Central memory CD4-positive, alpha-beta T cell (primary cell): Measurements from ENCODE around the gene GSE1.

Experiments used
- DNase-seq: peaks from one replicate; pipeline ENCODE4 v3.0.0; 2022

Gene GSE1

DNA sequence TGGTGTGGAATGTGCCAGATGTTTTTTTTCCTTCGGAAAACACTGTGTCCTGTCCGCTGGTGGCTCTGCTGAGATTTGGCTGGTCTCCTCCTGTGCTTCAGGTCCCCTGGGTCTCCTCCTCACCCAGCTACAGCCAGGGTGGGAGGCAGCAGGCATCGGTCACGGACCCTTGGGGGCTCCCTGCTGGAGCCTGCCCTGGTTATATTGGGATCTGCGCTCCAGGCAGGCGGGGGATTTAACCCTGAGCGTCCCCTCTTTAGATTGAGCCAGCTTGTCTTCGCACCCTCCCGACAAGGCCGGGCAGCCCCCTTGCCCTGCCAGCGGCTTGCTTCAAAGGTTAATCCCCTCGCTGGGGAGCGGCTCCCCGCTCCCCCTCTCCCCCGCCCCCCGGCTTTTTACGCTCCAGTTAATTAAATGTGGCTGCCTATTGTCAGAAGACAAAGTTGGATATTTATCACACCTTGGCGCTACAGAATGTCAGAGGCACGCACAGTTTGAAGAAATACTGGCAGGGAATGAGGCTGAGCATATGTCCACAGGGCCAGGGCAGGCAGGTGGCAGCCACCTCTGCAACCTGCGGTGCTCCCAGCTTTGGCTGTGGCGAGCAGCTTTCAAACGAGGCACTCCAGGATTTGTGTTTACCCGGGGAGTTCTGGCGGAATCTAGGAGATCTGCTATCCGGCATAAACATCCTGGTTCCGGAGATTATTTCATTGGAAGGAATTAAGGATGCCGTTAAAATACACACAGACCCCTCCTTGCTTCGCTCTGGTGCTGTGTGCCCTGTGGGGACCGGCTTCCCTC is 38.2 kb upstream of the GSE1 start:
- no peak for DNase-seq

DNA sequence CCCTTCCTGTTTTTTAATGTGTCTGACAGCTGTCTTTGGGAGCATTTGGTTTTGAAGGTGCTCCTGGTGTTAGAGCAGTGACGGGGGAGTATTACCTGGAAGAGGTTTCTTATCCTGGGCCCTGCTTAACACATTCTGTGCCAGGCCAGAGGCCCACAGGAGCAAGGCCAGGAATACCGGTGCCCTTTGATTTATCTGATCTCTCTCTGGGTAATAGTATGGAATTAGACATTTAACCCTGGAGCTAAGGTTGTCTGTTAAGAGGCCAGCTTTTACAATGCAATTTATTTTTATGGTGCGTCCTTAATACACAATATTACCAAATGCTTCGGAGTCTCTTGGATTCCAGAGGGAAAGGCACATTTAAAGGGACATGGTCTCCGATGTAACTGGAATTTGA is 37.2 kb upstream of the GSE1 start:
- no peak for DNase-seq

DNA sequence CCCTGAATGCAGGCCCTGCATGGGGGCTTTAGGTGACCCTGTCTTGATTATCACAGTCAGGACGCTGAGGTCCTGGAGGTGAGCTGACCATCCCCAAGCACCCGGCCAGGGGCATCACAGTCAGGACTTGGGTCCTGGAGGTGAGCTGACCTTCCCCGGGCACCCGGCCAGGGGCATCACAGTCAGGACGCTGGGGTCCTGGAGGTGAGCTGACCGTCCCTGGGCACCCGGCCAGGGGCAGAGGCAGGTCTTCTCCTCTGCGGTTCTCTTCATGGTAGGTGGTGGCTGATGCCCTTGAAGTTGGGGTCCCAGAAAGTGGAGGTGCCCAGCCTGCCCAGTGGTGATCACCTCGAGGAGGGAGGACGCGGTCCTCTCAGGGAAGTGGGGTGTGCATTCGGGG is 36.2 kb upstream of the GSE1 start:
- DNase-seq = no peak

DNA sequence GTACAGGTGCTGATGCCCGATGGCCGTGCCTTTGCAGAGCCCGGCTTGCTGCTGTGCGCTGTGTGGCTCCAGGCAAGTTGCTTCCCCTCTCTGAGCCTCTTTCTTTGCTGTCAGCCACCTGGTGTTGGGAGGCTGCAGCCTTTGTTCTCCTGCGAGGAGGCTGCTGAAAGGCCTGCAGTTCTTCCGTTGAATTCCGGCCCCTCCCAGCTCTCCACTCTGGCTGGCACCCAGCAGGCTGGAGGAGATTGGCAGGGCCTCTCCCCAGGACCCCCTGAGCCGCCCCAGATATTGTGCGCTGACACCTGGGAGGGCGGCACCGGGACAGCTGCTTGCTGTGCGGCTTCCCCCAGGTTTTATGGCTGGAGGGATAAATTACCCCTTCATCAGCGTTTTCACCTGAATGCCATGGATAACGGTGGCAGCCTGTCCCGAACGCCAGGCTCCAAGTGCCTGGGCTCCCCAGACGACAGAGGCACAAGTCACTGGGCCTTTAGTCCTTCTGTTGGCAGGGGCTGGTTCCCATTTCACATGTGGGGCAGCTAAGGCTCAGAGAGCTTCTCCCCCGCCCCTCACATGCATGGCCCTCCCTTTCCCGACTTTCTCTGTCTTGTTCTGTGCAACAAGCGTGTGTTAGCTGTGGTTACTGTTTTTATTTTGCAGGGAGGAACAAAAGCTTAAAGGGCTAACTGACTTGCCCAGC is 35.1 kb upstream of the GSE1 start:
- DNase-seq = no peak

- DNase-seq = no peak
Observed at GRCh38 chr16:85578599-85578948, 34.5 kb upstream of the GSE1 start.

GRCh38 chr16:85579191-85579590 is 33.9 kb upstream of the GSE1 start:
- no peak for DNase-seq

DNA sequence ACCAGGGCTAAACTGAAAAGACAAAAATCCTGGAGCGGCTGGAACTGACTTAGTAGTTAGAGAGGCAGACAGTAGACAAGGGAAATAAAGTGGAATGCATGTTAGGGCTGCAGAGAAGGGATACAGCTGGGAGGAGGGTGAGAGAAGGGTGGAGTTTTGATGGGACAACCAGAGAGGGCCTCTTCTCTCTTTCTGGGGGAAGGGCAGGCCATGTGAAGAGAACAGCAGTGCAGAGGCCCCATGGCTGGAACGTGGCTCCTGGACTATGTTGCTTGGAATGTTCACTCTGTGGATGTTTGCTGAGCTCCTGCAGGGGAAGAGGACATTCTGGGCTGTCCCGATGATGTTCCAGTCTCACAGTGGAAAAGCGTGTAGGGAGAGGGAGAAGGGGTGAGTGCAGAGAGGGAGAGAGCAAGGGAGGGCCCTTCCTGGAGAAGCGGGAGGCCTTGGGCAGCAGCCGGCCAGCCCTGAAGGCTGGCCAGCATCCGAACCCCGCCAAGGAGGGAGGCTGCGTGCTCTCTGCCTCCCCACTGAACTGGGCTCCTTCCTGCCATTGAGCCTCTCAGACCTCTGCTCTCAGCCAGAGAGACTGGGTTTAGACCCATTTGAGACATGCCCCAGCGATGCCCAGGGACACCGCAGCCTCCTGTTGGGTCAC is 33.1 kb upstream of the GSE1 start:
- no peak for DNase-seq

- no peak for DNase-seq
Observed at GRCh38 chr16:85580684-85581083, 32.4 kb upstream of the GSE1 start.

DNA sequence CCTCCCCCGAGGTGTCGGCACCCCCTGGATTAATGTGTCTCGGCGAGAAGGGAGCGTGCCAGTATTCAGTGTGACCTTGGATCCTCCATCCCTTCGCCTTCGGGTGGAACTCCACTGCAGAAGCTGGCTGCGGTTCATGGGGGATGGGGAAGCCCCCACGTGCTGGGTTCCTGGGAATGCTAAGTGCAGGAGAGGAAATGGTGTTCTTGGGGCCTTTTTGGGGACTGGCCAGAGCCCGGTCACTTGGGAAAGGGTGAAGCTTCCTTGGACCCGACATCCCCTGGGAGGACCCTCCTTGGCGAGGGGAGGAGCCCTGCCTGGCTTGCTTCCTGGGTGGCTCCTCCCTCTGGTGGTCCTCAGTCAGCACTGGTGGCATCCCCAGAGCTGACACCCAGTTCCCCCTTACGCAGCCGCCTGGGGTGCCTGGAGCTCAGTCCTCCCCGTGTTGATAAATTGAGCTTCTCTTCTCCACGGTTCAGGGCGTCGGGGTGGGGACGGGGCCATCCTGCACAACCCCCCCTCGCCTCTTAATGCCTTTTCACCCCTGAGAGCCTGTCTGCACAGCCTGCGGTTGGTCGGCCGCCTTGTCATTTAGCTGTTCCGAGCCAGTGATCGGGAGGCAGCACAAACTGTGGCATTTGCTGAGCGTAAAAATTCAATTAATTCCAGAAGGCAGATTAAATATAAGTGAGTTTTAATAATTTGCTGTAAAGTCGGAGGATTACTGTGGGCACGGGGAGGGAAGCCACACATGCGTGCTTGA is 30.7 kb upstream of the GSE1 start:
- no peak for DNase-seq

DNA sequence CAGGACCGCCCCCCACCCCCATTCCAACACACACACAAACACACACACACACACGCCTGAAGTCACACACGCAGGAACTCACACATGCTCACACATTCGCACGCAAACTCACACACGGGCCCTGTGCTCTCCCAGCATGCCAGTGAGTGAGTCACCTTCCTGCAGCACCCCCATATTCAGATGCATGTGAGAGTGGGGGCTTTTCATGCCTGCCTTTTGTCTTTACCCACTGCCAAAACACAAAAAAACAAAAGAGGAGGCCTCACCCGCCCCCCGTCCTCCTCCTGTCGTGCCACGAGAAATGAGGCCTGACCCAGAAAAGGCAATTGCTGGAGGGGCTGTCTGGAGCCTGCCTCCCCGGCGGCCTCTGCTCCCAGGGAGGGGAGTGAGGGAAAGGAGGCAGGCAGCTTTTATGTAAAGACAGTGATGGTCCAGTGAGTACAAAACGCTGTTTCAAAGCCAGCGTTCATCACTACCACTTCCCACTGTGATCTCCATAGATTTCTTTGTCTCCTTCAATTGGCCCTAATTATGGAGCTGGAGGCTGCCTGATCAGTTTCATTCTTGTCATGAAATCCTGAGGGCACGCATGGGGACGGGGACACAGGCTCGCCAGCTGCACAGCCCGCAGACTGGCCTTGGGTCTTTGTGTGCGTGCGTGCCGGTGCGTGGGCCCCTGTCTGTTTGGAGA is 29.5 kb upstream of the GSE1 start:
- no peak for DNase-seq

DNA sequence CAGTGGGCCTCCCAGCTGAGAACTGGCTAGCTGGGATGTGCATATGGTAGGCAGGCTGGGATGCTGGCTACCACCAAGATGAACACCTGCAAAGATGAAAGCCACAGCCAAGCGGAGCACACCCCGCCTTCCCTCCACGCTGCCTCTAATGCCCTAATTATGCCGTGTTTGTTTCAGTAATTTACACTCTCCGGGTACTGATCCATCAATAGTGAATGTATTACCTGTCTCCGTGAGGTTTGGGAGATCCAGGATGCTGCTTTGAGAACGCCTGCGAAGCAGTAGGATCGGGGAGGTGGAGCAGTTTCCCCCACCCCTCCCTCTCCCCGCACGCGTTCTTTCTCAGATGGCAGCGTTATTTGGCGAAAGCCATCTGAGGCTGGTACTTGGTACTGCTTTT is 28.9 kb upstream of the GSE1 start:
- DNase-seq = no peak

- DNase-seq = no peak
Observed at GRCh38 chr16:85584819-85585282, 28.3 kb upstream of the GSE1 start.

DNA sequence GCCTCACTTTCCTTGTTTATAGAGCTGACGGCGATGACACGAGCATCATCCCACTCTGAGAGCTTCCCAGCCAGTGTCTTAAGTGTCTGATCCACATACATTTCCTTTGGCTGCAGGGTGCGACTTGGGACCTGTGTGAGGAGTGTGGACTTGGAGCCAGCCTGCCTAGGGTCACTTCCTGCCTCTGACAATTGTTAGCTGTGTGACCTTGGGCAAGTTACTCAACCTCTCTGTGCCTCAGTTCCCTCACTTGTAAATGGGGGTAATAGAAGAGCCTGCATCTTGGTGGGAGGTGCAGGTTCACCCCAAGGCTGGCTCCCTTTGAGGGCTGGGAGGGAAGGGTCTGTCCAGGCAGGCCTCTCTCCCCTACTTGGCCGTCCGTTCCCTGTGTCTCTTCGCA is 27.4 kb upstream of the GSE1 start:
- DNase-seq = no peak

GRCh38 chr16:85586380-85587104 is 26.6 kb upstream of the GSE1 start:
- no peak for DNase-seq

DNA sequence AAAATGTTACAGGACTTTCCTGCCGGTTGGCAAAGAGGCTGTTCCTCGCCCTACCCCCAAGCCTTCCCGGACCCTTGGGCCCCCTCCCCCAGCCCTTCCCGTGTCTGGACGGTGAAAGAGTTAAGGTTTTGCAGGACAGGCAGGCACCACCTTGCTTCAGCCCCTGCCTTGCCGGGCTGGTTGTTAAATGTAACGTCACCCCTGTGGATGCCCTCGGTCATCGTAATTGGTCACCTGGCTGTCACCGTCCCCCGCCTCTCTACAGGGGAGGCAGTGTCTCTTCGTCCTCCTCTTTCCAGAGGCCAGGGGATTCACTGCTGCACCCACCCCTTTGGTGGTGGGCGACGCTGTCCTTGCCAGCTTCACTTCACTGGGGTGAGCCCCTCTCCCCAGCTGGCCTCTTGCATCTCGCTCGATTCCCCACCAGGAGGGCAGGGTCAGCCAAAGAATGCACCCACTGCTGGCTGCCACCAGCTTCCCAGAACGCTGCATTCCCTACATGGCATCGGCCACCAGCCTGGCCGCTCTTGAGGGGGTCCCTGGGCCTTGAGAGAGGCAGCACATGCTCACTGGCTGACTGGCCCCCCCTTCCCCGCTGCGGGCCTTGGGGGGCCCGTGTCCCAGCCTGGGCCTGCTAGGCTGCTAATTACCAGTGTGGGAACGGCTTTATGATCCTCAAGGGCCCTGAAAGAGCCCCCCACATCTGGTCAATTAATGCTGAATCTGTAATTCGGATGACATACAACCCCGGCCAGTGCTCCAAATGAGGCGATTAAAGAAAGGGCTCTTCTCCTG is 25.2 kb upstream of the GSE1 start:
- DNase-seq = no peak

DNA sequence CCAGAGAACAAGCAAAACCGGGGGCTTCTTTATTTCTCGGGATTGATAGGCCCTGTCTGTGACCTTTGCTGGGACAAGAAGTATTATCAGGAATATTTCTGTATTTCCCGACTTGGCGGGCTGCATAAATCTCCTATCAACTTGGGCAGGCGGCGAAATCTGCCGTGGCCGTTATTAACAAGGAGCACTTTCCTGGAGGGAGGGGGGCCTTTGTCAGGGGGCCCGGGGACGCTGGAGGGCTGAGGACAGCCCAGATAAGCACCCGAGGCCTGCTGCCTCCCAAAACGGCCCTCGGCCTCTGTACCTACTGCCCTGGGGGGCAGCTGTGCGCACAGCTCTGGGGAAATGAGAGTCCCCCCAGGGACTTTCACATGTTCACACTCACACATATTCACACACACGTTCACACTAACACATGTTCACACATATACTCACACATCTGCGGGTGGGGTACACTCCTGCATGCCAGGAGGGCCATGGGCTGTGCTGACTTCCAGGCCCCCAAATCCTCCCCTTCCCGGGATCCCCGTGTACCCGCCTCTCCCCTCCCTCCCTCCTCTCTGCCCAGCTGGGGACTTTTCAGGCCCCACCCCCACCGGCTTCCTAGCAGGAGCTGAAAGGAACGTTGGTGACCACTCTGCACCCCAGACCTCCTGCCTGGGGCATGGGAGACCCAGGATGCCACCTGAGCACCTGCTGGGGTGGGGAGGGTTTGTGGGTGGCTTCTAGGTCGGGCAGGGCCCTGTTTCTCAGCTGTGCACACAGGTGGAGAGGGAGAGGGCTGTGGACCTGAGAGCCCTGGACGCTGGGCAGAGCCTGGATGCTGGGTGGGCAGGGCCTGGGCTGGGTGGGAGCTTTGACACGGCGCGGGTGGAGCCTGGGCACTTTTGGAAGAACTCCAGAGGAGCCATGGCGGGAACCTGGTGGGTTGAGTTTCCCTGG is 24.3 kb upstream of the GSE1 start:
- DNase-seq = no peak

- DNase-seq = no peak
Observed at GRCh38 chr16:85589688-85590505, 23.2 kb upstream of the GSE1 start.

- DNase-seq = no peak
Observed at GRCh38 chr16:85590506-85590832, 22.7 kb upstream of the GSE1 start.

DNA sequence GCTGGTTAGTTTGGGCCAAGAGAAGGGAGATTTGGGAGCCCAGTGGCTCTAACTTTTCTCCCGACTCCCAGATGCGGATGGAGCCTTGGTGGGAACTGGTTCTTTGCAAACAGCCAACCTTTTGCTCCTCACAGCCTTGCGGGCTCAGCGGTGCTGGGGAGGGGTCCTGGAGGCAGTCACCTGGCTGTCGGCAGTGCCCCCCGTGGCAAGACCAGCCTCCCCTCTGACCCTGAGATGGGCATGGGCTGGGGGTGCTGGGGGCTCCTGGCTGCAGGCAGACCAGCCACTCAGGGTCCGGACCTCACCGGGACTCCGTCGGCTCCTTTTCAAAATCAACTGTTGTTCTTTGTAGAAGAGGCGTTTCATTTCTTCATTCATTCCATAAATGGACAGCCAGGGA is 21.7 kb upstream of the GSE1 start:
- no peak for DNase-seq
